Neural cell (in vitro differentiated cells): Measurements from ENCODE around the gene EEF2K. TPM values are rescaled to one million over a fixed set of nuclear protein-coding genes. Genes with fewer than 3 reads are reported as not detected.

Experiments used
- H2AFZ ChIP-seq: fragments of 200-600, 300-800 bp; sonication (generic), shearing (Covaris generic); 2 replicates; pipeline ENCODE4 v1.6.0; 2014; ENCODE audit warnings: low read depth, mild to moderate bottlenecking, antibody characterized with exemption, low read length, moderate library complexity
- H3F3A ChIP-seq: fragments of 200-600 bp; shearing (Covaris generic); 2 replicates; pipeline ENCODE4 v1.6.1; 2016; ENCODE audit warnings: mild to moderate bottlenecking, moderate library complexity, mixed read lengths, antibody characterized with exemption, low read length; ENCODE audit not compliant: insufficient read depth, poor library complexity, severe bottlenecking
- H3K27ac ChIP-seq: fragments of 200-600, 300-800 bp; sonication (generic), shearing (Covaris generic); 2 replicates; pipeline ENCODE4 v1.5.1; 2014; ENCODE audit warnings: mild to moderate bottlenecking, low read length, moderate library complexity
- H3K27me3 ChIP-seq: fragments of 300-800, 200-600 bp; sonication (generic), shearing (Covaris generic); 2 replicates; pipeline ENCODE4 v1.6.0; 2014; ENCODE audit warnings: mild to moderate bottlenecking, low read depth, low read length, moderate library complexity; ENCODE audit not compliant: insufficient read depth
- H3K36me3 ChIP-seq: fragments of 300-800, 200-600 bp; sonication (generic), shearing (Covaris generic); 2 replicates; pipeline ENCODE4 v1.5.1; 2014; ENCODE audit warnings: mild to moderate bottlenecking, antibody characterized with exemption, low read length, moderate library complexity; ENCODE audit not compliant: insufficient read depth
- H3K4me2 ChIP-seq: fragments of 300-800, 200-600 bp; sonication (generic), shearing (Covaris generic); 2 replicates; pipeline ENCODE4 v1.6.0; 2014; ENCODE audit warnings: mild to moderate bottlenecking, low read length
- H3K4me3 ChIP-seq: fragments of 300-800, 200-600 bp; sonication (generic), shearing (Covaris generic); 2 replicates; pipeline ENCODE4 v1.5.1; 2014; ENCODE audit warnings: mild to moderate bottlenecking, low read length, moderate library complexity
- H3K79me2 ChIP-seq: fragments of 200-600 bp; shearing (Covaris generic); replicated peaks from 2 replicates; pipeline ENCODE4 v1.6.0; 2014; ENCODE audit warnings: mild to moderate bottlenecking, low read length, moderate library complexity; ENCODE audit not compliant: insufficient read depth
- H3K9ac ChIP-seq: fragments of 300-800, 200-600 bp; sonication (generic), shearing (Covaris generic); 2 replicates; pipeline ENCODE4 v1.6.1; 2016; ENCODE audit warnings: mild to moderate bottlenecking, low read length, mixed read lengths
- H3K9me2 ChIP-seq: fragments of 200-600 bp; shearing (Covaris generic); 2 replicates; pipeline ENCODE4 v1.6.1; 2016; ENCODE audit warnings: mild to moderate bottlenecking, low read length, mixed read lengths; ENCODE audit not compliant: insufficient read depth
- H3K9me3 ChIP-seq: fragments of 200-600, 300-800 bp; sonication (generic), shearing (Covaris generic); 2 replicates; pipeline ENCODE4 v1.6.1; 2016; ENCODE audit warnings: mild to moderate bottlenecking, mixed run types, low read length, moderate library complexity, mixed read lengths
- H4K20me1 ChIP-seq: fragments of 200-600 bp; shearing (Covaris generic); 2 replicates; pipeline ENCODE4 v1.6.1; 2016; ENCODE audit warnings: mild to moderate bottlenecking, mixed run types; ENCODE audit not compliant: insufficient read depth
- CTCF ChIP-seq: fragments of 450-650 bp; IDR thresholded peaks from 2 replicates; pipeline ENCODE4 v1.5.1; 2014; ENCODE audit warnings: antibody characterized with exemption, mild to moderate bottlenecking, moderate library complexity; ENCODE audit not compliant: poor library complexity, severe bottlenecking
- EP300 ChIP-seq: fragments of 450-650 bp; conservative IDR thresholded peaks from 2 replicates; pipeline ENCODE4 v1.6.1; 2014; ENCODE audit warnings: antibody characterized with exemption, mild to moderate bottlenecking, moderate library complexity; ENCODE audit not compliant: poor library complexity, severe bottlenecking
- EZH2 ChIP-seq: fragments of 200-600, 300-800 bp; shearing (Covaris generic), sonication (generic); IDR thresholded peaks from 2 replicates; pipeline ENCODE4 v1.6.1; 2014; ENCODE audit warnings: antibody characterized with exemption, low read length, borderline replicate concordance, mild to moderate bottlenecking; ENCODE audit not compliant: insufficient read depth, poor library complexity, severe bottlenecking
- MXI1 ChIP-seq: fragments of 450-650 bp; conservative IDR thresholded peaks from 2 replicates; pipeline ENCODE4 v1.6.1; 2014; ENCODE audit warnings: antibody characterized with exemption, mild to moderate bottlenecking; ENCODE audit not compliant: poor library complexity, severe bottlenecking
- POLR2AphosphoS5 ChIP-seq: IDR thresholded peaks from 2 replicates; pipeline ENCODE4 v1.6.1; 2012
- RAD21 ChIP-seq: fragments of 450-650 bp; conservative IDR thresholded peaks from 2 replicates; pipeline ENCODE4 v1.6.1; 2014; ENCODE audit warnings: antibody characterized with exemption, mild to moderate bottlenecking, moderate library complexity
- SMC3 ChIP-seq: fragments of 450-650 bp; conservative IDR thresholded peaks from 2 replicates; pipeline ENCODE4 v1.6.1; 2014; ENCODE audit warnings: antibody characterized with exemption, mild to moderate bottlenecking, moderate library complexity; ENCODE audit not compliant: poor library complexity
- TAF1 ChIP-seq: IDR thresholded peaks from 2 replicates; pipeline ENCODE4 v1.6.1; 2012; ENCODE audit warnings: low read depth
- polyA plus RNA-seq: library from polyadenylated mRNA; depleted of rRNA; stranded (reverse); fragments of >200 nt; gene quantifications from 2 replicates; pipeline ENCODE4 v1.2.3, GENCODE V29; 2014
- TF ChIP-seq, protein P1 (sequence below): IDR thresholded peaks from 2 replicates; pipeline ENCODE4 v1.6.1; 2012; ENCODE audit warnings: borderline replicate concordance

EEF2K gene
- polyA plus RNA-seq, 1 donor from 2014 or later, result 7.2 TPM

GRCh38 chr16:22213236-22213635, 7.2 kb downstream of the EEF2K start:
- Histone ChIP-seq H3K36me3 (no peaks in the 10 kb centered on the region), H2AFZ (no peak overlapping the region), H3K79me2 (no peaks in the 10 kb centered on the region), H3K27ac (no peak overlapping the region), H3K9me3 (no peaks in the 10 kb centered on the region), H3K9me2 (no peaks in the 10 kb centered on the region), H3K4me2 (no peak overlapping the region), H3K9ac (no peak overlapping the region), H3F3A (no peaks in the 10 kb centered on the region), H3K27me3 (no peaks in the 10 kb centered on the region), H3K4me3 (no peak overlapping the region), H4K20me1 (no peaks in the 10 kb centered on the region)
- TF ChIP-seq POLR2AphosphoS5 (no peak), SMC3 (no peak), TAF1 (no peak), CTCF (no peak), MXI1 (no peak), EZH2 (no peak), EP300 (no peak), RAD21 (no peak)
- TF ChIP-seq, protein P1, sequence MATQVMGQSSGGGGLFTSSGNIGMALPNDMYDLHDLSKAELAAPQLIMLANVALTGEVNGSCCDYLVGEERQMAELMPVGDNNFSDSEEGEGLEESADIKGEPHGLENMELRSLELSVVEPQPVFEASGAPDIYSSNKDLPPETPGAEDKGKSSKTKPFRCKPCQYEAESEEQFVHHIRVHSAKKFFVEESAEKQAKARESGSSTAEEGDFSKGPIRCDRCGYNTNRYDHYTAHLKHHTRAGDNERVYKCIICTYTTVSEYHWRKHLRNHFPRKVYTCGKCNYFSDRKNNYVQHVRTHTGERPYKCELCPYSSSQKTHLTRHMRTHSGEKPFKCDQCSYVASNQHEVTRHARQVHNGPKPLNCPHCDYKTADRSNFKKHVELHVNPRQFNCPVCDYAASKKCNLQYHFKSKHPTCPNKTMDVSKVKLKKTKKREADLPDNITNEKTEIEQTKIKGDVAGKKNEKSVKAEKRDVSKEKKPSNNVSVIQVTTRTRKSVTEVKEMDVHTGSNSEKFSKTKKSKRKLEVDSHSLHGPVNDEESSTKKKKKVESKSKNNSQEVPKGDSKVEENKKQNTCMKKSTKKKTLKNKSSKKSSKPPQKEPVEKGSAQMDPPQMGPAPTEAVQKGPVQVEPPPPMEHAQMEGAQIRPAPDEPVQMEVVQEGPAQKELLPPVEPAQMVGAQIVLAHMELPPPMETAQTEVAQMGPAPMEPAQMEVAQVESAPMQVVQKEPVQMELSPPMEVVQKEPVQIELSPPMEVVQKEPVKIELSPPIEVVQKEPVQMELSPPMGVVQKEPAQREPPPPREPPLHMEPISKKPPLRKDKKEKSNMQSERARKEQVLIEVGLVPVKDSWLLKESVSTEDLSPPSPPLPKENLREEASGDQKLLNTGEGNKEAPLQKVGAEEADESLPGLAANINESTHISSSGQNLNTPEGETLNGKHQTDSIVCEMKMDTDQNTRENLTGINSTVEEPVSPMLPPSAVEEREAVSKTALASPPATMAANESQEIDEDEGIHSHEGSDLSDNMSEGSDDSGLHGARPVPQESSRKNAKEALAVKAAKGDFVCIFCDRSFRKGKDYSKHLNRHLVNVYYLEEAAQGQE, result no peak

DNA sequence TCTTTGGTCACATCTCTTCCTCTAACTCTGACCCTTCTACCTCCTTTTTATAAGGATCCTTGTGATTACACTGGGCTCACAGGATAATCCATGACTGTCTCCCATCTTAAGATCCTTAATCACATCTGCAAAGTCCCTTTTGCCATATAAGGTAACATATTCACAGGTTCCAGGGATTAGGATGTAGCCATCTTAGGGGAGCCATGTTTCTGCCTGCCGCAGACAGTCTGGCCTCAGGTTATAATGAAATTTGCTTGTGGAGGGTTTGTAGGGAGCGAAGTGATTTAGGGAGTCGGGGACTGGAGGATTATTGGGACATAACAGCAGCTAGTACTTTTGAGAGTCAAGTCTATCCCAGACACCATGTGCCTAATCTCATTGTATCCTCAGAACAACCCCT, 7.7 kb downstream of the EEF2K start:
- Histone ChIP-seq H3K27me3 (no peaks in the 10 kb centered on the region), H3K9me3 (no peaks in the 10 kb centered on the region), H4K20me1 (no peaks in the 10 kb centered on the region), H2AFZ (no peak overlapping the region), H3F3A (no peaks in the 10 kb centered on the region), H3K27ac (no peak overlapping the region), H3K4me2 (no peak overlapping the region), H3K4me3 (no peak overlapping the region), H3K79me2 (no peaks in the 10 kb centered on the region), H3K9me2 (no peaks in the 10 kb centered on the region), H3K9ac (no peak overlapping the region), H3K36me3 (no peaks in the 10 kb centered on the region)
- TF ChIP-seq EZH2 (no peak), CTCF (no peak), POLR2AphosphoS5 (no peak), SMC3 (no peak), RAD21 (no peak), MXI1 (no peak), TAF1 (no peak), EP300 (no peak)
- TF ChIP-seq, protein P1, result no peak
